GM21576 (cell line): Measurements from ENCODE around the gene MAPRE3.
A peak's percentile ranks its signal among the peaks of the same experiment; 100 is the strongest.

Experiments
- ATAC-seq: cut with Tn5 transposase; IDR thresholded peaks from one replicate; pipeline ENCODE4 v1.9.1; 2021; ENCODE audit warnings: mild to moderate bottlenecking, moderate library complexity; ENCODE audit not compliant: unreplicated experiment

Gene MAPRE3

GRCh38 chr2:27038631-27039339 is 68.3 kb downstream of the MAPRE3 start:
- ATAC-seq: no peak

GRCh38 chr2:27039426-27039825 is 69.0 kb downstream of the MAPRE3 start:
- ATAC-seq: no peak

- ATAC-seq: no peak
These were observed 69.4 kb downstream of the MAPRE3 start for GRCh38 chr2:27039871-27040270.

DNA sequence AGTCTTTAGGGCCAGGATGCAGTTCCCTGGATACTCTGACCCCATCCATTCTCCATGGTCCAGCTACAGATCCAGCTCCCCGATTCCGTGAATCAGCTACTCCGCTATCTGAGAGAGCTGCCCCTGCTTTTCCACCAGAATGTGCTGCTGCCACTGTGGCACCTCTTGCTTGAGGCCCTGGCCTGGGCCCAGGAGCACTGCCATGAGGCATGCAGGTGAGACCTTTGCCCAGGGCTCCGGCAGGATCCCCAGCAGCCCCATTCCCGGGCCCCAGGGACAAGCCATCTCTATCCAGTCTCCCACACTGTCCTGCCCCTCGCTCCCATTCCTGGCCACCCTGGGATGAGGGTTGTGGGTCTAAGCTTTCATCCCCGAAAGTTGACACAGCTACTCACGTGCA is 69.8 kb downstream of the MAPRE3 start:
- ATAC-seq: no peak

DNA sequence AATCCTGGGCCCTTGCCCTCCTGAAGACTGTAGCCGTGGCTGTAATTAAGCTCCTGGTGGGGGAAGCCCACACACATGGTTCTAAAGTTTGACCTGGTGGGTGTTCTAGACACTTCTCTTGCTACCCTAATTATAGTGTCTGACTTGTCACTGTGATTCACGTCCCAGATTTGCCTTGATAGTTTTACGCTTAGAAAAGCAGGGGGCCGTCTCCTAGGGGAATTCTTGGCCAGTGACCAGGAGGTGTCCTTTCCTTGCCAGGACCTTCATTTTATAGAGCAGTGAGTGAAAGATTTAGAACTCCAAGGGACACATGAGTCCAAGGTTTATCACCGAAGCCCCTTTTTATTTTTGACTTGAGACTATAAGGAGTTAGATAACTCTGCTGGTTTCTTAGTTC is 71.3 kb downstream of the MAPRE3 start:
- ATAC-seq: peak; percentile 24

GRCh38 chr2:27042159-27042661 is 71.8 kb downstream of the MAPRE3 start:
- peak; percentile 74 for ATAC-seq

GRCh38 chr2:27042985-27043634 is 72.7 kb downstream of the MAPRE3 start:
- ATAC-seq: no peak

DNA sequence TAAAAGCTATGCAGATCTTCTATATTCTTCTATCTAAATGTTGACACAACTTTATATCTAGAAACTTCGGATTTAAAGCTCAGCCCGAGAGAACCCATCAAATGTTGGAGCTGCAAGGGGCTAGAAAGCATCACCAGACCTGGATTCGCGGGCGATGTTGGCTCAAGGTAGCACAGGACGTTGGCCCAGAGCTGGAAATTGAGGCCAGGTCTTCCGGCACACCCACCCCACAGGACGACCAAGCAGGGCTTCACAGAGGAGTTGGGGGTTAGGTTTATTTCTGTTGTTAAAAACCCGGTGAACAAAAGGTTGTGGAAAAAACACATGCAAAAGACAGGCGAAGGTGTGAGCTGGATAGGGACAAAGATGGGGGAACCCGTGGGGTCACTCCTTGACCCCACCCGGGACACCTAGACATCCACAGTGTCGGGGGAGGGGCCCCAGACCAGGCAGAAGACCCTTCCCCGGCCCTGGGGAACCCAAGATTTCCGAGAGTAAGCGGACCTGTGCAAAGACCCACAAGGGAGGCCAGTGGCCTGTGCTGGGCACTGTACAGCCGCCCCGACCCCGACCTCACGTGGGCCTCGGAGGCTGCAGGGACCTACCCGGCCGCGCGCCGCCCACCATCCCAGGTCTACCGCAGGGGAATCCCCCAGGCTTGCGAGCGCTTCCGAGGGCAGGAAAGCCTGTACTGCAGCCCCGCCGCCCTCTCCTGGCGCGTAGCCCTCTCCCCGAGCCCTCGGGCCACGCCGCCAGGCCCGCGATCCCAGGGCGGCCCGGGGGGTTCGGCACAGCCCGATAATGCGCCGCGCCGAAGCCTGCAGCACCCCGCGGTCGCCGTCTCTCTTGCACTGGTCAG is 79.2 kb downstream of the MAPRE3 start:
- peak; percentile 13 for ATAC-seq

DNA sequence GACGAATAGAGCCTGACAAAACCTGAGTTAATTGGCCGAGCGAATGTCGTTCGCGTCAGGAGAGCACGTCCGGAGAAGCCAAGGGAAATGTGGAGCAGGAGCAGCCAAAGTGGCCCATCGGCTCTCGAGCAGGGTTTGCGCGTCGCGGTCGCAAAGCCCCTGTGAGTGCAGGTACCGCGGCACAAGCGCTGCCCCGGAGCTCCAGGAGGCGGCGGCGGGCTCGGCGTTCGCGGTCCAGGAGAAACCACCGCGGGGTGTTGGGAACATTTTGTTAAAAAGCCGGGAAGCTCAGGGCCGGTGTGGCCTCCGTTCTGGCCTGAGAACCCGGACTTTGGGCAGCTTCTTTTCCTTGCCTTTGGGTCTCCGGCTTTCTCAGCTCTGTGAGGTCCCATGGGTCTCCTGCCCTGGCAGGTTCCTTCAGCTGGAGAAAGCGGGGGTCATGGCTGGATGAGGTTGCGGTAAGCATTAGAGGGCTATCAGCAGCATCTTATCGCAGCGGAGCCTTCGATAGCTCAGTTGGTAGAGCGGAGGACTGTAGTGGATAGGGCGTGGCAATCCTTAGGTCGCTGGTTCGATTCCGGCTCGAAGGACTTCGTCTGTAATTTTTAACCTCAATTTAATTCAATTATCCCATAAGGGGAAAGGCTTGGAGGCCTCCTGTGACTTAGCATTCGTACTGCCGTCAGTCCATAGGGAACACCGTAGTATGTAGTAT is 80.0 kb downstream of the MAPRE3 start:
- peak; percentile 46 for ATAC-seq

GRCh38 chr2:27050996-27051901 is 80.8 kb downstream of the MAPRE3 start, which contains the start of gene AGBL5:
Gene AGBL5 (plus strand): TSS chr2:27051668. CDS start chr2:27052959, 1,291 bp downstream.
- peak; percentile 69 for ATAC-seq

DNA sequence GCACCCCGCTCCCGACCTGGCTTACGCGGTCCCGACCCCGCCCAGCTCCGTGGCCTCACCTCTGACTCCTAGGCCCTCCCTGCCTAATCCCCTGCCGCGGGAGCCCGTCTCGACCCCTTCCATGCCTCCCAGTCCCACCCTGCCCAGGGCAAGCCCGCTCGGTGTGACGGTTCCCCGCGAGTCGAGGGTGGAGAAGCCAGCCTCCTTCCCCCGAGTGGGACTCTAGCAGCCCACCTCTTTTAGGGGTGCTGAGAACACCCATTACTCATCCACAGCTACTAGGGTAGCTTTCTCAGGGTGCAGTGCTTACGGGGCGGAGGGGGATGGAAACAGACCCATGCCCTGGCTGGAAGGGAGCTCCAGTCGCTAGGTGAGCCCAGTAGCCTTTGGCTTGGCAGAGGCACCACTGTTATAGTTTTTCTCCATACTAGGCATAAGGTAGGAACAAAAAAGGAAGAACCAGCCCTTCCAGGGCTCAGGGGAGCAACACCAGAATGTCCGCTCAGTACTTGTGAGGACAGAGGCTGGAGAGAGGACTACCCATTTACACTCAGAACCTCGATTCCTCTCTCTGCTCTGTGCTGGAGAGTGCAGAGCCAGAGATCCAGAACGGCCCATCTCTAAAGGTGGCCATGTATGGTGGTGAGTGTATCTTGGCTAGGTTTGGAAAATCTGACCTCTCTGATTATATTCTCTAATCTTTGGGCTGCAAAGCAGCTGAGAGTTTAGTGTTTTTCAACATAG is 81.6 kb downstream of the MAPRE3 start:
- ATAC-seq: no peak

DNA sequence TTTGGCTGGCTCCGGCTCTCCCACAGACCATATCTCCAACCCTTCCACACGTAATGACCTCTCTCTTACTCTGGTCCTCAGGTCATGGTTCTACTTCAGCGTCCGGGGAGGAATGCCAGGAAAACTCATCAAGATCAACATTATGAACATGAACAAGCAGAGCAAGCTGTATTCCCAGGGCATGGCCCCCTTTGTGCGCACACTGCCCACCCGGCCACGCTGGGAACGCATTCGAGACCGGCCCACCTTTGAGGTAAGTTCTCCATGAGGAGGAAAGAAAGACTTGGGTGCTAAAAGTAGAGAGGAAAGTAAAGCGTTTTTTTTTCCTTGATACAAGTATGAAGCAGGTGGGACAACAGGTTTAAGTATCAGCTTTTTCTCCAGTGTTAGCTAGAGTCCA is 82.9 kb downstream of the MAPRE3 start:
- ATAC-seq: no peak

DNA sequence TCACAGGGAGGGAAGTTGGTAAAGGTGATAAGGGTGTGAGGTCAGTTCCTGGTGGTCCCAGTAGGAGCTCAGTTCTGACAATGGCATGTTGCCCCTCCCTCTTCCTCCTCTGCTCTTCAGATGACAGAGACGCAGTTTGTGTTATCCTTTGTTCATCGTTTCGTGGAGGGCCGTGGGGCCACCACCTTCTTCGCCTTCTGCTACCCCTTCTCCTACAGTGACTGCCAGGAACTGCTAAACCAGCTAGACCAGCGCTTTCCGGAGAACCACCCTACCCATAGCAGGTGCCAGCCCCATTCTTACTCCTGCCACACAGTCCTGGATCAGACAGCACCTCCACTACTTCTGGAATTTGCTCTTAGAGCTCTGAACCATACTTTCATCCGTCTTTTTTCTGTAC is 83.3 kb downstream of the MAPRE3 start:
- no peak for ATAC-seq

- no peak for ATAC-seq
These were observed 84.3 kb downstream of the MAPRE3 start for GRCh38 chr2:27054721-27055120.

DNA sequence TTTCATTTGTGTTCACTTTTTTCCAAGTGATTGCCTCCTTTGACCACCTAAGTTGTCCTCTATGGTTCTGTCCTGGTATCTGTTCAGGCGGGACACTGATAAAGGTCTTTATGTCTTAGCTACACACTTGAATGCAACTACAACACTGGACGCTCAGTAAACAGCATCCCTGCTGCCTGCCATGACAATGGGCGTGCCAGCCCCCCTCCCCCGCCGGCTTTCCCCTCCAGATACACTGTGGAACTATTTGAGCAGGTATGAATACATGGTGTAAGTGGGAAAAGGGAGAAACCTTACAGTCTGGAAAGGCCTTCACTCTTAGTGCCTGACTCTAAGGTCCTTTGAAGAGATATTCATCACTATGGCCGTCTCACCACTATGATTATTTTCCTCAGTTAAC is 86.7 kb downstream of the MAPRE3 start:
- ATAC-seq: no peak

GRCh38 chr2:27058210-27058609 is 87.8 kb downstream of the MAPRE3 start:
- ATAC-seq: no peak

DNA sequence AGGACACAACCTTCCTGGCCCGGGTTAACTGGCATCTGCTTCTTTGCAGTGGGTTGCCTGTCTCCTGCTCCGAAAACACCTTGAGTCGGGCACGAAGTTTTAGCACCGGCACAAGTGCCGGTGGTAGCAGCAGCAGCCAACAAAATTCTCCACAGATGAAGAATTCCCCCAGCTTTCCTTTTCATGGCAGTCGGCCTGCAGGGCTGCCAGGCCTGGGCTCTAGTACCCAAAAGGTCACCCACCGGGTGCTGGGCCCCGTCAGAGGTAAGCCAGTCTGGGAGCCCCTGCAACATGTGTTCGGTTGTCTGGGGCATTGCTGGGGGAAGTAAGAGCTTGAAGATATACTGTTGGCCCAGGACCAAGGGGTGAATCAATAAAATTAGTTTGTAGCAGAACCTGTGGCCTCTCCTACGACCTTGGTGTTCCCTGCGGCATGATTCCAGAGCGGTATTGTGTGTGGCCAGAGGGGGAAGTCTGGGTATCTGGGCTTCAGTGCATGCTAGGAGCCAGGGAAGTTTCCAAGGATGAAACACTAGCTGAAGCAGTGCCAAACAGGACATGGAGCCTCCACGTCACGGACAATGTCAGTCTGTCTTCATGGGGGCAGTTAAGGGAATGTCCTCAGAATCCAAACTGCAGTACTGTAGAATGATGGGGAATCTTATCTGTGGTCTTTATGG is 88.8 kb downstream of the MAPRE3 start:
- ATAC-seq: no peak

DNA sequence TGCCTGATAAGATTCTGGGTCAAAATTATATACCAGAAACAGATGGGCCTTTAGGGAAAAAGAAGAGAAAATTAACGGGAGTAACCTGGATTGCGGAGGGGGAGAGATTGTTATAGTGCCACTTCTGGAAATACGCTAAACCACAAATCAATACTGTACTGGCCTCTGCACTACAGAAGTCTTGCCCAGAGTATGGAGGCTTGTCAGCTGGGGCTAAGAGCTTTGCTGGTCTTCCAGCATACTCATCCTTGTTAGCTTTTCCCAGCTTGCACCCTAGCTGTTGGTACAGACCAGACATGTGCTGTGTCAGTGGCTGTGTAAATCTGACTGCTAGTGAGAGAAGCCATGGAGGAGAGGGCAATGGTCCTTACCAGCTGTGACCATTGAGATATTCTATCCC is 89.9 kb downstream of the MAPRE3 start:
- no peak for ATAC-seq

DNA sequence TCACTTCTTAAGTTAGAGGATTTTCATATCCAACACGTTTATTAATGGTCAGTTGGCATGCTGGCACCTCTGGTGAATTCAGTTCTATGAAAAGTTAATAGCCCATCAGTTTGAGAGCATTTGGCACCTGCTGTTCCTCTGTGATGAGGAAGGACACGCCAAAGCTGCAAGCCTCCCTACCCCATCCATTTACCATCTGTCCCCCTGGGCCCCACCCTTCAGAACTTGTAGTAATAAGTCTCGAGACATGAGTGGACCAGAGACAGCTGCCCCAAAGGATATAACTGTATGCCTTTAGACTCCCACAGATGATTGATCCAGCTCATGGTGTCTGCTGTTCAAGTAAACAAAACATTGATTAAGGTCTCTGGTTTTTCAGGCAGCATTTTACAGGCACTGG is 94.7 kb downstream of the MAPRE3 start:
- ATAC-seq: no peak
